ENCODE measurements around the gene GZMM.

The GZMM gene

GRCh38 chr19:589693-590395, 46.0 kb downstream of the GZMM start, which contains the start of gene HCN2:
HCN2 (plus strand) TSS chr19:589881; CDS start chr19:589946, 65 bp downstream.
- H3K27ac ChIP-seq: no peak within 1 kb of the TSS

DNA sequence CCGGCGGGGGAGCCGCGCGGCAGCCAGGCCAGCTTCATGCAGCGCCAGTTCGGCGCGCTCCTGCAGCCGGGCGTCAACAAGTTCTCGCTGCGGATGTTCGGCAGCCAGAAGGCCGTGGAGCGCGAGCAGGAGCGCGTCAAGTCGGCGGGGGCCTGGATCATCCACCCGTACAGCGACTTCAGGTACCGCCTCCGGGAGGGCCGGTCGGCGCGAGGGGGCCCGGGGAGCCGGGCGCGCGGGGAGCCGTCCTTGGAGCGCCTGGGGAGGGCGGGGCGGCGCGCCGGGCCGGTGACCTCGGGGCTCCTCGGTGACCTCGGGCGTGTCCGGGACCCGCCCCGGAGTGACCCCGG, 46.5 kb downstream of the GZMM start:
- no peak overlapping the region for H3K27ac ChIP-seq
- TF ChIP-seq, protein P1, sequence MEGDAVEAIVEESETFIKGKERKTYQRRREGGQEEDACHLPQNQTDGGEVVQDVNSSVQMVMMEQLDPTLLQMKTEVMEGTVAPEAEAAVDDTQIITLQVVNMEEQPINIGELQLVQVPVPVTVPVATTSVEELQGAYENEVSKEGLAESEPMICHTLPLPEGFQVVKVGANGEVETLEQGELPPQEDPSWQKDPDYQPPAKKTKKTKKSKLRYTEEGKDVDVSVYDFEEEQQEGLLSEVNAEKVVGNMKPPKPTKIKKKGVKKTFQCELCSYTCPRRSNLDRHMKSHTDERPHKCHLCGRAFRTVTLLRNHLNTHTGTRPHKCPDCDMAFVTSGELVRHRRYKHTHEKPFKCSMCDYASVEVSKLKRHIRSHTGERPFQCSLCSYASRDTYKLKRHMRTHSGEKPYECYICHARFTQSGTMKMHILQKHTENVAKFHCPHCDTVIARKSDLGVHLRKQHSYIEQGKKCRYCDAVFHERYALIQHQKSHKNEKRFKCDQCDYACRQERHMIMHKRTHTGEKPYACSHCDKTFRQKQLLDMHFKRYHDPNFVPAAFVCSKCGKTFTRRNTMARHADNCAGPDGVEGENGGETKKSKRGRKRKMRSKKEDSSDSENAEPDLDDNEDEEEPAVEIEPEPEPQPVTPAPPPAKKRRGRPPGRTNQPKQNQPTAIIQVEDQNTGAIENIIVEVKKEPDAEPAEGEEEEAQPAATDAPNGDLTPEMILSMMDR (conservative IDR thresholded peaks at IDR 0.05): no peak
- no peak for TF ChIP-seq ZFX (IDR thresholded peaks at IDR 0.05)

More at GRCh38 chr19:589693-590395, 46.0 kb downstream of the GZMM start, which contains the start of gene HCN2:
- no peak for TF ChIP-seq ZFX (IDR thresholded peaks at IDR 0.05)
- TF ChIP-seq, protein P1 (conservative IDR thresholded peaks at IDR 0.05): no peak

DNA sequence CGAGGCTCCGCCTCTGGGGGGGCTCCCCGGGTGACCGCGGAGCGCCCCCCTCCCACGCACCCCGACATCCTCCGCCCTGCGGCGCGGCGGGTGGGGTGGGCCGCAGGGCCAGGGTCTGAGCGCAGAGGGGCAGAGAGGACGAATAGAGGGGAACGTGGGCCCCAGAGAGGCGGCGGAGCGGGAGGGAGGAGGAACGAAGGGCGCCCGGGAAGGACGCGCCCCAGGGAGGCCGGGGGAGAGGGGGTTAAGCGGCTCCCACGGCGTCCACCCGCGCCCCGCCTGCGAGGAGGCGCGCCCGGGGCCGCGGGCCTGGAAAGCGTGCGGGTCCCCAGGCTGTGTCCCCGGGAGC, 46.9 kb downstream of the GZMM start:
- H3K27ac ChIP-seq: no peak overlapping the region
- TF ChIP-seq ZFX (IDR thresholded peaks at IDR 0.05): no peak
- TF ChIP-seq, protein P1 (conservative IDR thresholded peaks at IDR 0.05): no peak

DNA sequence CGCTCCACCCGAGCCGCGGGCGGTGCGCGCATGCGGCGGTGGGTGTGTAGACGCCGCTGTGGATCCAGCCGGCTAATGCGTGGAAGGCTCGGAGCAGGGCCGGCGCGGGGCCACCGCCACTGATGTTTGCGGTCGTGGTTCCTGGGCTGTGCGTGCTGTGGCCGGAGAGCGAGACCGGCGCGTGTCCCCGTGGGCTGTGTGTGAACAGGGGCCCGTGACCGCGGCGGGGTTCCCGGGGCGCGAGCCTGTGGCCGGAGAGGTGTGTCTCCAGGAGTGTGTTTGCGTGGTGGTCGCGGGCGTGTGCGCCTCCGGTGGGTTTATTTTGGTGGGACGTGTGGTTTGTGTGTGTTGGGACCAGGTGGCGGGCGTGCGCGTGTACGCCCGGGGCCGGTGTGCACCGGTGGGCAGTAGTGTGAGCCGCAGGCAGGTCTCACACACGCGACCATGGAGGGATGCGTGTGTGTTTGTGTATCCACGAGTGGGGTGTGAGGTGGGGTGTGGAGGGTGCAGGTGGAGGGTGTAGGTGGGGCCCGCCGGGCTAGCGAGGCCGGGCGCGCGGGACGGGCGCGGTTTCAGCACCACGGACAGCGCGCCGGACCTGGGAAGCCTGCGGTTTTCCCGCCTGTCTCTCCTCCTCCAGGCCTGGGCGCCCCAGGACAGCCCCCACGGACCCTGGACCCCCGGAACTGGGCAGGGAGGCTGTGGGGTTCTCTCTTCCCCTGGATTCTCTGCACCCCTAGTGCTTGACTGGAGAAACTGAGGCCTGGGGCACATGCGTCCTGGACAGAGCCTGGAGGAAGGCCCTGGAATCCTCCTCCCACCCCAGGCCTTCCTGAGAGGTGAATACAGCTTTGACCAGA, 47.5 kb downstream of the GZMM start:
- no peak overlapping the region for H3K27ac ChIP-seq
- TF ChIP-seq, protein P1 (conservative IDR thresholded peaks at IDR 0.05): no peak
- no peak for TF ChIP-seq ZFX (IDR thresholded peaks at IDR 0.05)

DNA sequence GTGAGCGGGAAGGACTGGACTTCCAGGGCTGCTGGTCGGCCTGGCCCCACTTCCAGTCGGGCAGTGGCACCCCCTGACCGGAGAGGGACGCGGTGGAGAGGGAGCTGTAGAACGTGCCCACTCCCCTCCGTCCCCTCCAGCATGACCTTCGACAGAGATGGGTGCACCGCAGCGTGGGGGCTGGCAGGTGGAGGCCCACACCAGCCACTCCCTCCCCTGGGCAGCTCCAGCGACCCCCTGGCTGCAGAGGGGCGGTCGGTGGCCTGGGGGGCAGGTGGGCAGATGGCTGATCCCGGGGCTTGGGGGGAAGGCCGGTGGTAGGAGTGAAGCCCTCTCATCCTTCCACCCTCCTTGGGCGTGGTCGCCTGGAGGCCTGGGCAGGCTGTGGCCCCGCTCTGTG, 48.2 kb downstream of the GZMM start:
- TF ChIP-seq, protein P1 (conservative IDR thresholded peaks at IDR 0.05): no peak
- TF ChIP-seq ZFX (IDR thresholded peaks at IDR 0.05): no peak
- H3K27ac ChIP-seq: no peak overlapping the region

- H3K27ac ChIP-seq: no peak overlapping the region
- TF ChIP-seq ZFX (IDR thresholded peaks at IDR 0.05): no peak
- TF ChIP-seq, protein P1 (conservative IDR thresholded peaks at IDR 0.05): no peak
These were observed 49.2 kb downstream of the GZMM start for GRCh38 chr19:593055-593454.

DNA sequence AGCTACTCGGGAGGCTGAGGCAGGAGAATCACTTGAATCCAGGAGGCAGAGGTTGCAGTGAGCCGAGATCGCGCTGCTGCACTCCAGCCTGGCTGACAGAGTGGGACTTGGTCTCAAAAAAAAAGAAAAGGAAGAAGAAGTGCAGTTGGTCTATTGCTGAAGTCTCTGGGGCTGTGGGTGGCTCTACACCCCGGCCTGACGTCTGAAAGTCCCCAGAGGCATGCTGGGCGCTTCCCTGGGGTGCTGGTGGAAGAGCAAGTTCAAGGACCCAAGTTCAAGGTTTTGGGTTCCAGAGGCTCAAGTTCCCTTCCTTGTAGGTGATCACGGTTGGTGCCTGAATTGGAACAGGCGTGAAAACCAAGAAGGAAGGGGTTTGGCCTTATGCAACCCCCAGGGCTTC, 49.7 kb downstream of the GZMM start:
- H3K27ac ChIP-seq: no peak overlapping the region
- TF ChIP-seq, protein P1 (conservative IDR thresholded peaks at IDR 0.05): no peak
- TF ChIP-seq ZFX (IDR thresholded peaks at IDR 0.05): no peak
